Stimulated activated CD8-positive, alpha-beta memory T cell treated with anti-CD3 and anti-CD28 coated beads, Interleukin-15, amount 100 ng/mL, for 48 hours (primary cell): ENCODE results near the gene BAHCC1.

Experiments used
- DNase-seq, 2 donors: peaks; one replicate each; pipeline ENCODE4 v3.0.0-alpha.2; 2020; ENCODE audit warnings: low read depth in 2 of 2

BAHCC1 gene

DNA sequence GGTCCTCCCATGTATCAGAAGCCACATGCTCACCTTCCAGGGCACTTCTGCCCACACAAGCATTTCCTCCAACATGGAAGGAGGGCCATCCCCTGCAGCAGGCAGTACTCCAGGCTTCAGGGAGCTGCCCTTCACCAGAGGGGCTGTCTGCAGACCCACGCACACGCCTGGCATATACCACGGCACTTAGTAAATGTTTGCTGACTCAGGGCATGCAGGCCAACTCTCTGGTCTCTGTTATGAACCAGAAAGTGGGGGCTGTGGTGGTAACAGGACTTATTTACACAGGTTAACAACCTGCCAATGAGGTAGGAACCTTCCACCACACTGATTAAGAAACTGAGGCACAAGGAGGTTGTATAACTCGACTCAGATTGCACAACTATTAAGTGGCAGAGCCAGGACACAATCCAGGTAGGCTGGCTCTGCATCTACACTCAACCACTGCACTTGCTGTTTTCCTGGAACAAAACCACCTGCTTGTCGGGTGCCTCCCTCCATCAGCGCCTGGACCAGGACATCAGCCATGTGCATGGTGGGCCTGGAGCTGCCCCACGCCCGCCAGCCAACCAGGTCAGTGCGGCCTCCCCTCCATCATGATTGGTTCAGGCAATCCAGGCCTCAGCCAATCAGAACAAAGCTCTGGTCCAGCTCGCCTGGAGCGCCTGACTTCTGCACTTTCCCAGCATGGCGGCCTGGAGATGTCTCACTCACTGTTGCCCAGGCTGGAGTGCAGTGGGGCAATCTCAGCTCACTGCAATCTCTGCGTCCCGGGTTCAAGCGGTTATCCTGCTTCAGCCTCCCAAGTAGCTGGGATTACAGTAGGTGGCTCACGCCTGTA, 98.2 kb downstream of the BAHCC1 start:
- no peak for DNase-seq

DNA sequence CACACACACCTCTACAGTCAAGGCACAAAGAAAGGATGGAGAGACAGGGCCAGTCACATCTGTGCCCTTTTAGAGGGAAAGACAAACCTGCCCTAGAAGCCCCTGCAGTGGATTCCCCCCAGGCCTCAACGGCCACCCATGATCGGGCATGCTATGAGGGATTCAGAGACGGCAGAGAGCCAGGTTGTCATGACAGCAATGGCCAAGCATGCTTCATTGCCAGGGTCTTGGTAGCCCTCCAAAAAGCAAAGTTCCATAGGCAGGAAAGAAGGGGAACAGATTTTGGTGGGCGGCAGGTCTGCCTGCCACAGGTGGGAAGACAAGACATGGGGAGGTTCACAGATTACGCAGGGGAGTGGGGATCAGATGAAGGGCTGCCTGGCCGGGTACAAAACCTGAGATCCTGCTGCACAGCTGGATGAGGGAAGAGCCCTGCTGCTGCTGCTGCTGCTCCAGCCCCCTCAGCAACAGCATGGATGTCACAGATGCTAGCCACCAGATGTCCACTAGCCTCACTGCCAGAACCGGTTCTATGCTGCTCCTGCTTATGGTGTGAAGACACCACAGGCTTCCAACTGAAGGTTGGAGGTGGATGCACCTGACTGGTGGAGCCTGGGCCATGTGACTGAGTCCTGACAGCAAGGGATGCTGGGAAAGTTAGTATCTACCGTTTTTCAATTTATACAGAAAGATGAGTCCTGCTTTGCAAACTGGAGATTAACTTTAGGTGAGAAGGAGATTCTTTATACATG, 99.5 kb downstream of the BAHCC1 start:
- no peak for DNase-seq

DNA sequence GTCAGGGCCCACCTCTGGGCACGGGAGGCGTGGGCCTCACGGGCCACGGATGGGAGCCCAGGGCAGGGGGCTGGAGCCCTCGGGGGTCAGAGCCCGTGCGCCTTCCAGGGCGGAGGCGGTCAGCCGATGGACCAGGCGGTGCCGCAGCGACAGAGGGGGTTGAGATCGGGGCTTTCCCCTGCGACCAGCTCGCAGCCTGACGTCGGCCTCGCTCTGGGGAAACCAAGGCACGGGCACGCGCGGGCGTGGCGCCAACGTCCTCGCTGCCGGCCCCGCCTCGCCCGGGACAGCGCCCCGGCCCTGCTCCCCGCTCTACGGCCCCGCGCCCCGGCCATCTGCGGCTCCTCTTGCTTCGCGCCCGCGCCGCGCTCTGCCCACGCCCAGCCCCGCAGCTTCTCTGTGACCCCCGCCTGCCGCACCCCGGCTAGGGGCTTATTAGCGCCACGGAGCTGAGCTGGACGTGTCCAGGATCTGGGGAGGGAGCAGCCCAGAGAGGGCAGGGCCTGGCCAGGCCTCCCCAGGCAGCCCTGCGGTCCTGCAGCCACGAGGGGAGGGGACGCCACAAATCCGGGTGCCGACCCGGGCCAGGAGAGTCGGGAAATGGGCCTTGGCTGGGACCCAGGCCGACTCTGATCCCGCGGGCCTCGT, 103.8 kb downstream of the BAHCC1 start:
- no peak for DNase-seq

DNA sequence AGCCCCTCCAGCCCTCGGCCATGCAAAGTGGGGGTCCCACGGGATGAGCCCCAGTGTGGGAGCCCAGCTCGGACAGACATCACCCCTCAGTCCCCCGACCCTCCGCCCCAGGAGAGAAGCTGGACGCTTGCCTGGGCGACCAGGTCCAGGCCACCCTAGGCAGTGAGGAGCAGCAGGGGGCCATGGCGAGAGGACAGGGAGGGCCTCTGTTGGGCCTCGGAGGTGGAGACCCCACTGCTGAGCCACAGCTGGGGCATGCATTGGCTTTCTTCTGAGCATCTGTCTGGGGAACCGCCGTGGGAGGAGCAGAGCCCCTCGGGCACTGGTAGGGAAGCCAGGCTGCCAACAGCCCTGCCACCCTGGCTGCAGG, 104.3 kb downstream of the BAHCC1 start:
- no peak for DNase-seq

DNA sequence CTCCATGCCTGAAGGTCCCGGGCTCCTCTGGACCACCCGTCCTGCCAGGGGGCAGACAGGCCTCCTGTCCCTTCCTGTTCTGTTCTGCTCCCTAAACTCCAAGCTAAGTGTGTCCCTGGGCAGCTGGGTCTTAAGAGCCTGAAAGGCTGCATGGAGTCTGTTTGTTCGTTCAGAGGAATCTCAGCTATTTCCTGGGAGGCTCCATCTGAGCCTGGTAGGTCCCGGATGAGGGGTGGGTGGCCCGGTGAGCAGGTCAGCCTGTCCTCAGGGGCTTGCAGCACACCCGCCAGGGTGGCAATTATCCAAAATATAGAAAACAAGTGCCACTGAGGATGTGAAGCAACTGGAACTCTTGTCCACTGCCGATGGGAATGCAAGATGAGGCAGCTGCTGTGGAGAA, 104.8 kb downstream of the BAHCC1 start:
- no peak for DNase-seq

DNA sequence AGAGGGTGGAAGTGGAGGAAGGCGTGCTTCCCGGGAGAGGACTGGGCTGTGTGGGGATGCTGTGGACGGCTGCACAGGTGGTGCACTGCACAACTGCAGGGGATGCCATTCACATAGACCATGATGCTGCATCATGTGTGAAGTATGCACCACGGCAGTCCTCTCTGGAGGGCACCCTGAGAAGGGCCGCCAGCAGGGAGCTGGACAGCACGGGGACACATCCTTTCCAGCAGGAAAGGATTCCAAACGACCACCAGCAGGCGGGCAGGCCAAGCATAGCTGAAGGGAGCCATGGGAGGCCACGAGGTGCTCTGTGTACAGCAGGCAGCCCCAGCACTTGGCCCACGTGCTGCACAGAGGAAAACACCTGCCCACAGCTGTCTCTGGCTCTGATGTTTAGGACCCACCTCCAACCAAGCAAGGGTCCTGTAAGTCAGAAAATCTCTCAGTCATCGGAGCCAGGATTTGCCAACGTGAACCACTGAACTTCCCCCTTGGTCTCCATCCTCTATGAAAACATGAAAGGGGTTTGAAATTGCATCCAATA, 107.3 kb downstream of the BAHCC1 start:
- DNase-seq: no peak

DNA sequence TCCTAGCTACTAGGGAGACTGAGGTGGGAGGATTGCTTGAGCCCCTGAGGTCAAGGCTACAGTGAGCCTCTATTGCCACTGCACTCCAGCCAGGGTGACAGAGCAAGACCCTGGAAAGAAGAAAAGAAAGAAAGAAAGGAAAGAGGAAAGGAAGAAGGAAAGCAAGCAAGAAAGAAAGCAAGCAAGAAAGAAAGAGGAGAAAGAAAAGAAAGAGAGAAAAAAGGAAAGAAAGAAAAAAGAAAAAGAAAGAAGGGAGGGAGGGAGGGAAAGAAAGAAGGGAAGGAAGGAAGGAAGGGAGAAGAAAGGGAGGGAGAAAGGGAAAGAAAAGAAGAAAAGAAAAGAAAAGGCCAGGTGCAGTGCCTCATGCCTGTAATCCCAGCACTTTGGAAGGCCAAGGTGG, 108.4 kb downstream of the BAHCC1 start:
- no peak for DNase-seq

DNA sequence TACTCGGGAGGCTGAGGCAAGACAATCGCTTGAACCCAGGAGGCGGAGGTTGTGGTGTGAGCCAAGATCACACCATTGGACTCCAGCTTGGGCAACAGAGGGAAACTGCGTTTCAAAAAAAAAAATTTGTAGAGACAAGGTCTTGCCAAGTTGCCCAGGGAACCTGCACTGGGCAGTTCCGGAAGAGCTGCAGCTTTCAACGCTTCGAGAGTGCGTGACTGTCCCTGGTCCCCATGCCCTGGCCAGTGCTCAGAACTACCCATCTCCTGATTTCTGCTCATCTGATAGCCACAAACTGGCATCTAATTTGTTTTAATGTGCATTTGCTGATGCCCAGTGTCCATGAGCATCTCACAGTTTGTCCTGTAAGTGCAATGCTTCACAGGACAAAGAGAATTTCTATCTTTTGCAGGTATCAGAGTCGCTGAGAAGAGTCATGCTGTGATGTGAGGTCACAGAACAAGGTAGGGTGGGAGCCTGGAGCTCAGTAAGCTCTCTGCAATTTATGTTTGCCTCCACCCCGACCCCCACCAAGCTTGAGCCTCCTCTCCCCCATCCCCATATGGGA, 113.5 kb downstream of the BAHCC1 start:
- no peak for DNase-seq

DNA sequence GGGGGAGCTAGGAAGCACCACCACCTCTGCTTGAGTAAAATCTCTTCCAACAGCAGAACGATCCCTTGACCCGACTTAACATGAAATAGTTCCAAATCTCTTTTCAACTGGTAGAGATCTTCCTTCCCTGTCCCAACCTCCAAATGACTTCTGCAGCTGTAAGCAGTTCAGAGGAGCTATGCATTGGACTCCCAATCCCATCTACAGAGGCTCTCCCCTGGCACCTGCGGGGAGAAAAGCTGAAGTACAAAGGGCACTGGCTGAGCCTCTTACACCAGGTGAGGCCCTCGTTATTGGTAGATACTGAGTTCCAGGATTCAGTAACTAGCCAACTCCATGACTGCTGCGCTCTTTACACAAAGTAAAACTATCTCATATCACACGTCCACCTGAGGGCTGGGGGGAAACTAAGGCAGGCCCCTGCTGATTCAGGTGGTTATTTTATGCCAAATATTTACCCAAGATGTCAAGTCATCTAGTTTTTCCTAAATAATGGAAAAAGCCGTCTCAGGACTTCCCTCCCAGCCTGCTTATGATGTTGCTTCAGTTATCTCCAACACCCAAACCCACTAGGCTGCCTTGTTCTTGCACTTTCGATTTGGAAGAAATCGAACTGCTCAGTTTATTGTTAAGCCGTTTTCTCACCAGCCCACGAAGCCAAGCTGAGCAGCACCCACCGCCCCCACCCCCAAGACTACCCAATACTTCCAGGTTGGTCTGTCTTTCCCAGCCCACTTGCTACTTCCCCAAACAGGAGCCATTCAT, 114.1 kb downstream of the BAHCC1 start:
- no peak for DNase-seq

DNA sequence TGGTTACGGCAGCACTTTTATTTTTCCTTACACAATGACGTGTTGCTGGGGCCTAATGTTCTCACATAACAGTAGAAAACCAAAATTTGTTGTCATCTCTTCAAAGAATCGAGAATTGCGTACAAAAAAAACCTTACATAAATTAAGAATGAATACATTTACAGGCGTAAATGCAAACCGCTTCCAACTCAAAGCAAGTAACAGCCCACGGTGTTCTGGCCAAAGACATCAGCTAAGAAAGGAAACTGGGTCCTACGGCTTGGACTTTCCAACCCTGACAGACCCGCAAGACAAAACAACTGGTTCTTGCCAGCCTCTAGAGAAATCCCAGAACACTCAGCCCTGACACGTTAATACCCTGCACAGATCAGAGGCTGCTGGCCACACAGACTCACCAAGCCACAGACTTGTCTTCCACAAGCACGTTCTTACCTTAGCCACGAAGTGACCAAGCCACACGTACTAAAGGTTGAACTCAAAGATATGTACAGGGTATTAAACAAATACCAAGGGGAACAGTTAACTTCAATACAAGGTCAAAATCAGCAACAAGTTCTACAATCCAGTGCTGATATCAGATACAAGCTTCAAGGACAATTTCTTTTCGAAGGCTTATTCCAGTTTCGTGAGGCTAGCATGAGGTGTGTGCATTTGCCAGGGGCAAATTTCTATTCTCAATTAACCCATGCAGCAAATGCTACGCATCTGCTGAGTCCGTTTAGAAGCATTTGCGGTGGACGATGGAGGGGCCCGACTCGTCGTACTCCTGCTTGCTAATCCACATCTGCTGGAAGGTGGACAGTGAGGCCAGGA, 114.9 kb downstream of the BAHCC1 start:
- no peak for DNase-seq

DNA sequence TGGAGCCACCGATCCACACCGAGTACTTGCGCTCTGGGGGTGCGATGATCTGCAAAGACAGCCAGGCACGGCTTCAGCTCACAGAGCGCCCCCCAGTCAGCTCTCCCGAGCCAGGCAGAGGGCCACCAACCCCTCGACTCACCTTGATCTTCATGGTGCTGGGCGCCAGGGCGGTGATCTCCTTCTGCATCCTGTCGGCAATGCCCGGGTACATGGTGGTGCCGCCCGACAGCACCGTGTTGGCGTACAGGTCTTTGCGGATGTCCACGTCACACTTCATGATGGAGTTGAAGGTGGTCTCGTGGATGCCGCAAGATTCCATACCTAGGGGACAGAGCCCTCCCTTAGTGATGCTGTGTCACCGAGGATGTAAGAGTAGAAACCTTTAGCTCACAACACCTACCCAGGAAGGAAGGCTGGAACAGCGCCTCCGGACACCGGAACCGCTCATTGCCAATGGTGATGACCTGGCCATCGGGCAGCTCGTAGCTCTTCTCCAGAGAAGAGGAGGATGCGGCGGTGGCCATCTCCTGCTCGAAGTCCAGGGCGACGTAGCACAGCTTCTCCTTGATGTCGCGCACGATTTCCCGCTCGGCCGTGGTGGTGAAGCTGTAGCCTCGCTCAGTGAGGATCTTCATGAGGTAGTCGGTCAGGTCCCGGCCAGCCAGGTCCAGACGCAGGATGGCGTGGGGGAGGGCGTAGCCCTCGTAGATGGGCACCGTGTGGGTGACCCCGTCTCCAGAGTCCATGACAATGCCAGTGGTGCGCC, 115.7 kb downstream of the BAHCC1 start:
- no peak for DNase-seq

DNA sequence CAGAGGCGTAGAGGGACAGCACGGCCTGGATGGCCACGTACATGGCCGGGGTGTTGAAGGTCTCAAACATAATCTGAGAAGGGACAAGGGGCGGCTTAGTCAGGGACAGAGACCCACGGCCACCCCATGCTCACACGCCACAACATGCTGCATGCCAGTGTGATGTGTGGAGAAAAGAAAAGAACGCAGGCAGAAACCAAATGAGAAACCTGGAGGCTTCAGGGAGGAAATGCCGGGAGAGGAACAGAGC, 116.2 kb downstream of the BAHCC1 start:
- no peak for DNase-seq

DNA sequence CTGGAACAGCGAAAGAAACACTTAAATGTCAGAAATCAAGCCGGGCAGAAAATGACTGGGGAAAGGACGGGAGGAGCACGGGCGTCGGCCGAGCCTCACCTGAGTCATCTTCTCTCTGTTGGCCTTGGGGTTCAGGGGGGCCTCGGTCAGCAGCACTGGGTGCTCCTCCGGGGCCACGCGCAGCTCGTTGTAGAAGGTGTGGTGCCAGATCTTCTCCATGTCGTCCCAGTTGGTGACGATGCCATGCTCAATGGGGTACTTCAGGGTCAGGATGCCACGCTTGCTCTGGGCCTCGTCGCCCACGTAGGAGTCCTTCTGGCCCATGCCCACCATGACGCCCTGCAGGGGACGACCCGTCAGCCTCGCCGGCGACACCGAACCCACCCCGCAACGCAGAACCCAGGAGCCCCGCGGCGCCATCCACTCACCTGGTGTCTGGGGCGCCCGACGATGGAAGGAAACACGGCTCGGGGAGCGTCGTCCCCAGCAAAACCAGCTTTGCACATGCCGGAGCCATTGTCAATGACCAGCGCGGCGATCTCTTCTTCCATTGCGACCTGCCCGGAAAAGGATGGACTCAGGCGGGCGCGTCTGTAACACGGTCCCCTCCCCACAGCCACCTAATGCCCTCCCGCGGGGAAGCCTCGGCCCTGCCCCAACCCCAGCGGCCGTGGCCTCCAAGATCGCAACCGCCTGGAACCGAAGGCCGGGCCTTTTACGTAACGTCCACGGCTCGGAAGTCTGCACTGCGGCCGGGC, 116.7 kb downstream of the BAHCC1 start:
- DNase-seq: no peak

DNA sequence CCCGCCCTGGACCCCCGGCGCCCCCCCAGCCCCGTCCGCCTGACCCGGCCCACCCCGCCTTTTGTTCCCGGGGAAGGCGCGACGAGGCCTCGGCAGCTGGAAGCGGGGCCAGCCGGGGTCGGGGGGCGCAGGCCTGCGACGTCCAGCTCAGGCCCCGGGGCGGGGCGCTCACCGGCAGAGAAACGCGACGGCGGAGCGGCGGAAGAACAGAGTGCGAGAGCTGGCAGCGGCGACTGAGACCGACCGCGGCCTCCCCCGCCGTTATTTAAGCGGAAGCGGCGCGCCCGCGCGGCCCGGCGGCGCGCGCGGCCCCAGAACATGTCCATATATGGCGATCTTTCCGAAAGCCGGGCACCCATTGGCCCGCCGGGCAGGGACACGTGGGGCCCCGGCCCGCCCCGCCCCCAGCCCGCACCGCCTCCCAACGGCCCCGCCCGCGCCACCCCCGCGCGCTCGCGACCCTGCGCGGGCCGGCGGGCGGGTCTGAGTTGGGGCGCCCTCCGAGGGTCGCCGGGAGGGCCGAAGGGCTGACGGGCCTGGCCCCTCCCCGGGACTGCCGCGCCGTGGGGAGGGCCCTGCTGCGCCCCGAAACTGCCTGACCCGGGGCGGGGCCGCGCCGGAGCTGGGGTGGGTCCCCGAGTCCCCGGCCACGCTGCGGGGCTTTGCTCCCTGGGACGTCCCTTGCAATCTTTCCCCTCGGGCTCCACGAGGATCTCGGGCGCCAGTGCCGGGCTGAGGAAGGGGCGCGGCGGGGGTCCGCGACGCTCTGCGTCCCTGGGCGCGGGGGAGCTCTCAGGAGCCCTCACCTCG, 117.5 kb downstream of the BAHCC1 start, which contains the start of gene ACTG1:
TSS of gene ACTG1 (minus strand) at position 238 of the 810 bp plus-strand sequence. CDS start 445 bp downstream, outside the sequence.
- peak; percentile 86 to 89 for DNase-seq

DNA sequence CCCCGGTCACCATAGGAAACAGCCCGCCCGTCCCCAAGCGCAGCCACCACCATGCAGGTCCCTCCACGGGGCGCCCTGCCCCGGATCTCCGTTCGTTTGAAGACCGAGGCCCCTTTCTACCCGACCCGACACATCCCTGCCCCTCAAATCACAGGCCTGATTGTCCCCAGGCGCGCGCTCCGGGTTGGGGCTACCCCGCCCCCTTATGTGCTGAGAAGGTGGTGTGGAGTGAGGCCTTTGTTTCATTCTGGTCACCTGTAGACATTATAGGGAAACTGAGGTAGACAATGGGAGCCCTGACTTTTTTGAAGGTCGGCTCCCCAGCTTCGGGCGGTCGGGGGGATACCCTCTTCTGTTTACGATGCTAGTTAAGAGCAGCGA, 118.1 kb downstream of the BAHCC1 start:
- peak; percentile 62 to 63 for DNase-seq

DNA sequence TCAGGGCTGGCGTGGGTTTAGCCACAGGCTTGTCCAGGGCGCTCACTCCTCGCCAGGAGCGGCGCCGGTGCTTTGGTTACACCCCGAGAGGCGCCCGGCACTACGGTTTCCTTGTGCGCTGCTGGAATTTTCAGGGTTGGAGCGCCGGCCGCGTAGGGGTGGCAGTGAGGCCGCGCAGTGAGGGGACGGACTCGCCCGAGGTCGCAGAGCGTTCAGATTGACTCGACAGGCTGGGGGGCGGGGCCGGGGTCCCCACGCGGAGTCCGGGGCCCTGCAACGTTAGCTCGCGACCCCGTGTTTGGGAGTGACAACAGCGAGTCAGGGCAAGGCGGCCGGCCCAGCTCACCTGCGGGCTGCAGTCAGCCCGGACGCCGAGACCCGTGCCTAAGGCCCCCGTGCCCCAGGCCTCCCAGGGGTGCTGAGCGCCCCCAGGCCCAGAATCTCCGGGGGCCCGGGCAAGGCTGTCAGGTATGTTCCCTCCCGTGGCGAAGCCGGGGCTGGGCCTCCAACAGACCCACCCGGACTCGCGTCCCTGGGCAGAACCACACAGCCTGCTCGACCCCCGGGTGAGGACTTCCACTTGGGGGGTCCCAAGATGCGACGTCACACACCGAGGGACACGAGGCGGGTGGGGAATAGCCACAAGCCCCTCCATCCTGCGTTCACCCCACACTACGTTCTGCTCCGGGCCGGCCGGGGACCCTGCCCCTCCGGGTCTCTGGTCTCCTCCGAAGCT, 118.7 kb downstream of the BAHCC1 start:
- DNase-seq: no peak

DNA sequence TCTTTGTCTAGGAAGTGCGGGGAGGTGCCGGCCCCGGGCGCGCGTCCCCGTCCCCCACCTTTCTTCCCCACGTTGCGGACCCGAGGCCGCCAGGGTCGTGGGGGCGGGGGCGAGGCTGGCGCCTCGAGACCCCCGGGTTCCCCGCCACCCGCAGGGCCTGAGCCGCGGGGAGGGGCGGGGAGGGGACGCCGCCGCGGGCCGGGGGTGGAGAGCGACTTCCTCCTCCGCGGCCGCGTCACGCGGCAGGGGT, 119.2 kb downstream of the BAHCC1 start:
- no peak for DNase-seq
